Nephron (organoid): Measurements from ENCODE around the gene DUSP2.

ENCODE experiments used
- H3K27ac Mint-ChIP-seq, 3 experiments: 2 replicates each; pipeline ENCODE4 v1.8.0; 2020; ENCODE audit warnings: mixed read lengths in 3 of 3, mild to moderate bottlenecking in 2 of 3, moderate library complexity in 1 of 3
- H3K27me3 Mint-ChIP-seq: 2 replicates; pipeline ENCODE4 v1.8.0; 2021; ENCODE audit warnings: low read depth, mild to moderate bottlenecking, moderate library complexity, mixed read lengths
- H3K36me3 Mint-ChIP-seq: 2 replicates; pipeline ENCODE4 v1.8.0; 2020; ENCODE audit warnings: low read depth, mixed read lengths
- H3K4me1 Mint-ChIP-seq: 2 replicates; pipeline ENCODE4 v1.8.0; 2020; ENCODE audit warnings: mixed read lengths
- H3K4me3 Mint-ChIP-seq, 3 experiments: 2 replicates each; pipeline ENCODE4 v1.8.0; 2020; ENCODE audit warnings: mild to moderate bottlenecking in 3 of 3, mixed read lengths in 3 of 3, moderate library complexity in 2 of 3
- H3K9me3 Mint-ChIP-seq: 2 replicates; pipeline ENCODE4 v1.8.0; 2020; ENCODE audit warnings: mixed read lengths
- TF ChIP-seq, protein P1 (sequence below), 3 experiments: fragments of 200-600 bp; sonication (generic); IDR thresholded peaks; one replicate each; pipeline ENCODE4 v1.5.0; 2021; ENCODE audit warnings: antibody characterized with exemption in 3 of 3; ENCODE audit not compliant: unreplicated experiment in 3 of 3

The DUSP2 gene

DNA sequence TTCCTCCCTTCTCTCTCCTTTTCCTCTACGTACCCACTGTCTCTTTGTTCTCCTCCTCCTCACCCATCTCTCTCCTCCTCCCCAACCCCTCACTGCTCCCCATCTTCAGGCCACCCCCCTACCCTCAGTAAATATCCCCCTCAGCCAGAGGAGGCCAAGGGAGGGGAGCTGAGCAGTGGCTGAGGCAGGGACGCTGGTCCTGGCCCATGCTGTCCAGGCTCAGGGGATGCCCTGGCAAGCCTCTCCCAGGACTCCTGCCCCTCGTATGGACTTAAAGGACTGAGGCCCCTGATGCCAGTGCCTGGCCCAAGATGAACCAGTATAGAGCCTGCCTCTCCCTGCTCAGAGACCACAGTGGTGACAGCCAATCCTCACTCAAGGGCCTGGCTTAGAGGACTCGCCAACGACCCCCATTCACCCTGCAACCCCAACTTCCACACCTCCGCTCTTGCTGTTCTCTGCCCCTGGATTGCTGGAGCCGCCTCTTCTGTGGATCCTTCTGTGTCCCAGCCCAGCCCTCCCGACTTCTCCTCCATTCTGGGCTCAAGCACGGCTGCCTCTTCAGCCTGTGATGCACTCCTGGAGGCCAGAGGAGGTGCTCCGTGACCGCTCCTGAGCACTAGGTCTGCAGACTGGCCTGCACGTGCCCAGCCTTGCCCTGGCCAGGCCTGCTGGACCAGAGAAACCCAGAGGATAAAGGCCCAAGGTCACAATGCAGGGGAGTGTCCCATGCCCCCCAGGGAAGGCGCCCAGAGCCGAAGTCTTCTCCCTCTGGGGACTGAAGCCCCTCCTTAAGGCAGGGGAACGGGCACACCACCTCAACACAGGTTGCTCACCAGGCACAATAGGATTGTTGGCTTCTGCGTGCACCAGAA, 9.5 kb upstream of the DUSP2 start:
- no peaks in the 10 kb centered on the region for H3K9me3 Mint-ChIP-seq
- no peaks in the 10 kb centered on the region for H3K36me3 Mint-ChIP-seq
- H3K27ac Mint-ChIP-seq = peak overlapping the region in 1 of 3 experiments; percentile 18
- peaks cover 31% of the 10 kb centered on the region for H3K4me1 Mint-ChIP-seq
- no peak overlapping the region for H3K4me3 Mint-ChIP-seq
- TF ChIP-seq, protein P1, sequence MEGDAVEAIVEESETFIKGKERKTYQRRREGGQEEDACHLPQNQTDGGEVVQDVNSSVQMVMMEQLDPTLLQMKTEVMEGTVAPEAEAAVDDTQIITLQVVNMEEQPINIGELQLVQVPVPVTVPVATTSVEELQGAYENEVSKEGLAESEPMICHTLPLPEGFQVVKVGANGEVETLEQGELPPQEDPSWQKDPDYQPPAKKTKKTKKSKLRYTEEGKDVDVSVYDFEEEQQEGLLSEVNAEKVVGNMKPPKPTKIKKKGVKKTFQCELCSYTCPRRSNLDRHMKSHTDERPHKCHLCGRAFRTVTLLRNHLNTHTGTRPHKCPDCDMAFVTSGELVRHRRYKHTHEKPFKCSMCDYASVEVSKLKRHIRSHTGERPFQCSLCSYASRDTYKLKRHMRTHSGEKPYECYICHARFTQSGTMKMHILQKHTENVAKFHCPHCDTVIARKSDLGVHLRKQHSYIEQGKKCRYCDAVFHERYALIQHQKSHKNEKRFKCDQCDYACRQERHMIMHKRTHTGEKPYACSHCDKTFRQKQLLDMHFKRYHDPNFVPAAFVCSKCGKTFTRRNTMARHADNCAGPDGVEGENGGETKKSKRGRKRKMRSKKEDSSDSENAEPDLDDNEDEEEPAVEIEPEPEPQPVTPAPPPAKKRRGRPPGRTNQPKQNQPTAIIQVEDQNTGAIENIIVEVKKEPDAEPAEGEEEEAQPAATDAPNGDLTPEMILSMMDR (IDR thresholded peaks at IDR 0.05; ENCODE audit: unreplicated experiment in 3 of 3) = no peak
- peaks cover 14% of the 10 kb centered on the region for H3K27me3 Mint-ChIP-seq

DNA sequence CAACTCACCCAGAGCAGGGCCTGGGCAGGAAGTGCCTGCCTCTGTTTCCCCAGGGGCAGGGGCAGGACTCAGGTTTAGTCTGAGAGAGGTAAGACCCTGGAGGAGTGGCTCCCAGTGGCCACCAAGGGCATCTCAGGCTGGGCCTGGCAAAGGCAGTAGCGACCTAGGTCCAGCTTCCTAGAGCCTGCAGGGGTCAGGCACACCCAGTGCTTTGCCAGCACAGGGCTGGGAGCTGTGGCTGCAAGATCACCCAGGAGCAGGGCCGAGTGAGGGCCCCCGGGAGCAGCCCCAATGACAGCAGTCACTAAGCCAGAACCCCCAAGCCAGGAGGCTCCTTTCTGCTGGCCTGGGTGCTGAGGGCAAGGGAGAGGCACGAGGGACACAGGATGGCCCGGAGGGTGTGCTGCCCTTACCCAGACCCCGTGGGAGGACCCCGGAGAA, 8.8 kb upstream of the DUSP2 start:
- Mint-ChIP-seq H3K36me3 (no peaks in the 10 kb centered on the region), H3K4me3 (no peak overlapping the region), H3K4me1 (peaks cover 30% of the 10 kb centered on the region), H3K9me3 (no peaks in the 10 kb centered on the region), H3K27me3 (peaks cover 10% of the 10 kb centered on the region), H3K27ac (peak overlapping the region in 2 of 3 experiments; percentile 41 to 43)
- TF ChIP-seq, protein P1 (IDR thresholded peaks at IDR 0.05; ENCODE audit: unreplicated experiment in 3 of 3) = no peak

DNA sequence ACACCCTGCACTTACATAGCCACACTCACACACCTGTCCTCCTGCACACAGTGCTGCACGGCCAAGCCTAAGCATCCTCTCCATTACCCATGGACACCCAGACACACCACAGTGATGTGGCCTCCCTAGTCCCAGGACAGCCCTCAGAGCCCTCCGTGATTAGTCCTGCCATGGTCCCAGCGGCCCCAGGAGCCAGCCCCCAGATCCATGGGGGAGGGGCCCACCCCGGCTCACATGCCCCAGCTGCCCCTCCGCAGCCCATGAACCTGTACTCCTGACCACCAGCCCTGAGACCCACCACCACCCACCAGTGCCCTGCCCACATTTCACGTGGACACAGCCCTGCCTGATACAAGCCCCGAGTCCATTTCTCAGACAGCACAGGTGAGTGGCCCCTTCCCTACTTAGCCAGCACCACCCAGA, 8.1 kb upstream of the DUSP2 start:
- Mint-ChIP-seq H3K27ac (peak overlapping the region; percentile 32 to 64 (median 41)), H3K36me3 (no peaks in the 10 kb centered on the region), H3K9me3 (no peaks in the 10 kb centered on the region), H3K27me3 (peaks cover 10% of the 10 kb centered on the region), H3K4me3 (no peak overlapping the region), H3K4me1 (peaks cover 33% of the 10 kb centered on the region)
- TF ChIP-seq, protein P1 (IDR thresholded peaks at IDR 0.05; ENCODE audit: unreplicated experiment in 3 of 3) = no peak

DNA sequence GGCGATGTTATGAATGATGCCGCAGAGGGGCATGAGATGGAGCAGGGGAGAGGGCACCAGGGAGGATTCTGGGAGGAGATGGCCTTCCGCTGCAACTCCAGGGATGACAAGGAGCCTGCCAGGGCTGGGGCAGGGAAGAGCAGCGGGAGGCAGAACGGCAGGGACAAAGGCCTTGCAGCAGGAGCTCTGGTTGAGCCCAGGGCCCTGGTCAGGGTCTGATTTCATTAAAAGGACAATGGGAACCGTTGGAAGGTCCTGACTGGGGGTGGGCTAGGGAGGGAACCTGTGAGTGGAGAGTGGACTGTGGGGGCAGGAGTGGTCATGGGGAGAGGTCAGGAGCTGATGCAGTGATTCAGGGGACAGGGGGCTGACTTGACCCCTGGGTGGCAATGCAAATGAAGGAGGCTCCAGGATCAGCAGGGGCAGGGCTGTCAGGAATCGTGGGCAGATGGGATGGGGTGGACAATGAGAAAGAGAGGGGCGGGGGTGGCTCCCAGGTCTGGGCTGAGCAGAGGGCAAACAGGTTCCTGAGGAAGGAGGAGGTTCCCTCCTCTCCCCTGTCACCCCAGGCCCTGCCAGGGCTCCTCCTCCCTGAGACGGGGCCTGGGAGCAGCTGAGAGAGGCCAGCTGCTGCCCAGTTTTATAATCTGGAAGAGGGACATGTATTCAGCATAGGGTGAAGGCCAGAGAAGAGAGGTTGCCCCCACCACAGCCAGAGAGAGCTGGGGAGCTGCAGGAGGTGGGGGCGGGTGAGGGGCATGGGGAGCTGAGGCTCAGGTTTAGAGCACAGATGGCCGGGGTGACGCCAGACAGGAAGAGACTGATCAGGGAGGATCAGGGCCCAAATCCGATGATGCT, 7.3 kb upstream of the DUSP2 start:
- peaks cover 14% of the 10 kb centered on the region for H3K27me3 Mint-ChIP-seq
- peaks cover 40% of the 10 kb centered on the region for H3K4me1 Mint-ChIP-seq
- H3K9me3 Mint-ChIP-seq = no peaks in the 10 kb centered on the region
- no peaks in the 10 kb centered on the region for H3K36me3 Mint-ChIP-seq
- no peak overlapping the region for H3K4me3 Mint-ChIP-seq
- TF ChIP-seq, protein P1 (IDR thresholded peaks at IDR 0.05; ENCODE audit: unreplicated experiment in 3 of 3) = no peak
- peak overlapping the region; percentile 32 to 64 (median 41) for H3K27ac Mint-ChIP-seq

DNA sequence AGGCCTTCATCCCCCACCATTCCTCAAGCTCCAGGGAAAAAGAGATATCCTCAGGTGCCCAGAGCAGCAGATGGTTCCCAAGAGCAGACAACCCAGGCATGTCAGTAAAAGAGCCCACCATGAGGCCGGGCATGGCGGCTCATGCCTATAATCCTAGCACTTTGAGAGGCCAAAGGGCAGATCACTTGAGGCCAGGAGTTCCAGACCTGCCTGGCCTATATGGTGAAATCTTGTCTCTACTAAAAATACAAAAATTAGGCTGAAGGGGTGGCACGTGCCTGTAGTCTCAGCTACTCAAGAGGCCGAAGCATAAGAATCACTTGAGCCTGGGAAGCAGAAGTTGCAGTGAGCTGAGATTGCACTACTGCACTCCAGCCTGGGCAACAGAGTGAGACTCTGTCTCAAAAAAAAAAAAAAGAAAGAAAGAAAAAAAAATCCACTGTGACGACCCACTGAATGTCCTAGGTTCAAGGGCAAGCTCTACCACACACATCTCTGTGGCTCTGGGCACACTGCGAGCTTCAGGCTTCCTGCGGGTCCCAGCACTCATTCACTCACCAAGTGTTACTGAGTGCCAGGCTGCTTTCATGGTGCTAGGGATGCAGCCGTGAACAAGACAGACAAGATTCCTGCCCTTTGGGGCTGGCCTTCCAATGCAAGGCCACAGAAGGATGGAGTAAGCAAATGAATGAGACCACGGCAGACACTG, 6.5 kb upstream of the DUSP2 start:
- Mint-ChIP-seq H3K36me3 (no peaks in the 10 kb centered on the region), H3K9me3 (no peaks in the 10 kb centered on the region), H3K27me3 (peaks cover 12% of the 10 kb centered on the region), H3K4me3 (no peak overlapping the region), H3K4me1 (peaks cover 45% of the 10 kb centered on the region), H3K27ac (peak overlapping the region; percentile 4 to 60 (median 32))
- TF ChIP-seq, protein P1 (IDR thresholded peaks at IDR 0.05; ENCODE audit: unreplicated experiment in 3 of 3) = no peak
